HG03039 (cell line): ENCODE measurements around the gene LRP1B.
"Not testable (repeated sequence)": the region's sequence is repeated elsewhere in the genome, so short reads cannot be mapped to it uniquely, and the experiment has no call there.

Experiments used
- ATAC-seq: cut with Tn5 transposase; IDR thresholded peaks from one replicate; pipeline ENCODE4 v1.9.1; 2021; ENCODE audit warnings: mild to moderate bottlenecking, moderate library complexity; ENCODE audit not compliant: unreplicated experiment

LRP1B gene

DNA sequence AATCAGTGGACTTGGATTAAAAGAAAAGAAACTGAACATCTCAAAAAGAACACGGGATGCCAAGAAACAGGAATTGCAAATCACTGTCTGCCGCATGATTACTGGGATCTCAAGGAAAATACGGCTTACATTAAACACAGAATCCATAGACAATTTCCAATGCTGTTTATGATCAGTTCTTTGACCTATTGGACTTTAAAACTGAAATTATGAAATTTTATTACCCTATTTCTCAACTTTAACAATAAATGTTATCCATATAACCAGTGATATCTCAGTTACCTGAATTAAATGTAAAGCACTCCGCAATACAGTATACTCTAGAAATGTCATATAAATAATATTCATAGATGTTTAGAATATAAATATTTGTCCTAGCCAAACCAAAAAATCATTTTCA lies 1793.8 kb downstream of the LRP1B start:
- ATAC-seq = no peak

DNA sequence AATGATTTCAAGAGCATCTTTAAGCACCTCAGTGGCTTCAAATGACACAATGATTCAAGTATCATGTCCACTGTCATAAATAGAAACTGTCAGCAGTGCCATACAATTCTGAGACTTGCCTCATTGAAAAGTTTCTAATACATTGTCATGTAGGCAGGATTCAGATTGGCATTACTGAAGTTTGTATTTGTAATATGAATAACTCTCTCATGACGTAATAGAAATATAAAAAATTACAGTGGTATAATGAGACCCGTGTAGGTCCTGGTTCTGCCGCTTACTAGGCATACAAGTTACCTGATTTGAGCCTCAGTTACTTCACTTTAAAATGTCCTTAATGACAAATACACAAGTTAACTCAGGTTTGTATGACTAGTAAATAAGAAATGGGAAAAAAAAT lies 1814.5 kb downstream of the LRP1B start:
- no peak for ATAC-seq

DNA sequence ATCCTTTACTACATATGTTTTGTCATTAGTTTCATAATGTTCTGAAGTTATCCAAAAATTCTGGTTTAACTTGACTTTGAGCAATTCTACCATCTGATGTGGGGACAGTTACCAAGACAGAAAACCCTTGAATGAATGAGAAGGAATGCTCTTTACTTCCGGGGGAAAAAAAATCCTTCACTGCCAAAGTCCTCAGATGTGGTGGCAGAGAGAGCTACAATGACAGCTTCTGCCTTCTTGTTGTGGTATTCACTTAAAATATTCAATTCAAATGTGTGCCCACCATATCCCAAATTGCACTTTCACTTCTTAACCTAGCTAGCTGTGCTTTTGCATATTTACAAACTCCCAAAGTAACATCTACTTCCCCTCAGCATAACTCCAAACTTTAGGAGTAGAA lies 1818.9 kb downstream of the LRP1B start:
- ATAC-seq = no peak

DNA sequence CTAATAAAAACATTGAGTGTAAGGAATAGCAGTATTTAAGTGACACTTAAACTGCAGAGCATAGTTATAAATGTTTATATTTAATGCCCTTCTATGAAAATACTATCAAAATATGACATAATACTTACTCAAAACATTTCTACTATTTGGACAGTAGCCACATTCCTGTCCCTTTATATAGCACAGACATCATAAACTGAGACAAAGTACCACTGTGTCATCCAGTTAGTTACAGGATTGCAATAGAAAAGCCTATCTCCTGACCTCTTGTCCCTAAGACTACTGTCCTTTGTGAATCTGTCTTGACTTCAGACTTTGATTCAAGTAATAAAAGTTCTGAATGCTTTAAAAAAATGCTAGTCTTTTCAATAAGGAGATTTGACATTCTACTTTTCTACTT lies 1822.1 kb downstream of the LRP1B start:
- ATAC-seq = no peak

DNA sequence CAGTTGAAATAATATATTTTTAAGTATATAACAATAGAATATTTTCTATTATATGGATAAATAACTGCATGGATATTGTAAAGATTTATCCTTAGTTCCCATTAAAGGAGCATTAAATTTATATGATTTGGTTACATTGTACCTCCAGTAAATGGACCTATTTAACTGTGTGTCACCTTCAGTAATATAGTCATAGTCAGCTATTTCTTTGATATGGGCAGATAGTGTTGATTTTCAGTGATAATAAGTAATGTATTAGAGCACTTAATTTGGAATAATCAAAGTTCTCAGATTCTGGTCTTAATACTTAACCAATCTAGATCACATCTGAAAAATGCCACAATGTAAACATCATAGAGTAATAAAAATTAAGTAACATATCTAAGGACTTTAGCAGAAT lies 1823.3 kb downstream of the LRP1B start:
- ATAC-seq = no peak

DNA sequence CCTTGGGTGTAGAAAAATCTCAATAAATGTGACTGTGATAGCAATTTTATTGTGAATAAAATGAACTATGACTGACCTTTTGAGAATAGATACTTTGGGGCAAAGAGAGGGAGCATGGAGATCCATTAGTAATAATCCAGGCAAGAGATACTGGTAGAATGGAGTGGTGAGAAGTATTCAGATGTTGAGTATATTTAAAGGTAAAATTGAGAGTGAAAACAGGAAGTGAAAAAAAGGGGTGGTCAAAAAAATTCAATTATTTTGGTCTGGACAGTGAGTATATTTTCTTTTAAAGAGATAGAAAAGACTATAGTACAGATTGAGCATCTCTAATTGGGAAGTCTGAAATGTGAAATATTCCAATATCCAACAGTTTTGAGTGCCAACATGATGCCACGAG lies 1835.0 kb downstream of the LRP1B start:
- no peak for ATAC-seq

DNA sequence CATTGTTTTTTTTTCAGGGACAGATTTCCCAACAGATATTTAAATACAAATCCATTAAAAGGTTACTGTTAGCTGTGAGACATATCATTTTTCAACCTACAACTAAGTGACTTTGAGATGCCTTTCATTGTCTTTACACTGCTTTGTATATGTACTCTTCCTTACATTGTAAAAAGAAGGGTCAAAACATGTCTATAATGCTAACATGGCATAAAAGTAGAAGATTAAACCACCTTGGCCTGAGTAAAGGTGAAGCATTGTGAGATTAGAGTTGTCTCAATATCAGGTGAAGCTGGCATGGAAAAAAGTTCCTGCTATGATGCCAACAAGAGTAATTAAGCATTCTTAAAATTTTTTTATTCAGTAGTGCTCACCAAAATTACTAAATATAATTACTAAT lies 1842.1 kb downstream of the LRP1B start:
- no peak for ATAC-seq

DNA sequence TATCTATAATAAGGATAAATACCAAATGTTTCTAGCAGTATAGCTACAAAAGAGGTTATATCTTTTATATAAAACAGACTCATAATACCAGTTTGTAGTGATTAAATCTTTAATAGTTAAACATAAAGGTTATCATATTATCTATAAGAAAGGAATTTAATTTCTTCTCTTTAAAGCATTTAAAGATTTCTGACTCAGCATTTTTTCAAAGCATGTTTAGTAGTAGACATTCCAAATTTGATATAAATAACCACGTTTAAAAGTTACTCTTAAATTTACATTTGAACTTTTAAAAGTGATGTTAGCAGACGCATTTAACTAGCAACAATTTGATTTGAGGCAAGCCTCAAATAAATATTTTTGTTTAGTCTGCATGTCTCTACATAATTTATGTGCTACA lies 1842.6 kb downstream of the LRP1B start:
- no peak for ATAC-seq

DNA sequence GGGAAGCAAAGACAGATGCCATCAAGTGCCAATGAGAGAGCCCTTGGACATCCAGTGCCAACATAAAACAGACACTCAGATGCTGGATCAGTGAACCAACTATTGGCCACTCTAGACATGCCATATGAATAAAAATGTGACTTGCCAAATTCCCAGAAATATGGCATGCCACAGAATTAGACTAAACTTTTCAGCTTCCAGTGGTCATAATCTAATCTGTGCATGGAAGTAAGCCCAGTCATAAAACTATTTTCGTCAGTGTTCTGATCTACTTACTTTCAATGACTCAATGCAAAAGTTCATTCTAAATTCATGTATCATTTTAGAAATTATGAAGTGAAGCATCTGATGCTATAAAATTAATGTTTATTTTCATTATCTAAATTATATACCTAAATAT lies 1844.4 kb downstream of the LRP1B start:
- ATAC-seq = no peak

DNA sequence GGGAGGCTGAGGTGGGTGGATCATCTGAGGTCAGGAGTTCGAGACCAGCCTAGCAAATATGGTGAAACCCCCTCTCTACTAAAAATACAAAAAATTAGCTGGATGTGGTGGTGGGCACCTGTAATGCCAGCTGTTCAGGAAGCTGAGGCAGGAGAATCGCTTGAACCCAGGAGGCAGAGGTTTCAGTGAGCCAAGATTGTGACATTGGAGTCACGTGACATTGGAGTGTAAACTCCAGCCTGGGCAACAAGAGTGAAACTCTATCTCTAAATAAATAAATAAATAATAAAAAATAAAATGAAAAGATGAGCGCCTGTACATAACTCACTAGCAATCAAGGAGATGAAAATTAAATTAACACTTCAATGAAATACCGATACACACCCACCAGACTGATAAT lies 1853.5 kb downstream of the LRP1B start:
- ATAC-seq = not testable (repeated sequence)

DNA sequence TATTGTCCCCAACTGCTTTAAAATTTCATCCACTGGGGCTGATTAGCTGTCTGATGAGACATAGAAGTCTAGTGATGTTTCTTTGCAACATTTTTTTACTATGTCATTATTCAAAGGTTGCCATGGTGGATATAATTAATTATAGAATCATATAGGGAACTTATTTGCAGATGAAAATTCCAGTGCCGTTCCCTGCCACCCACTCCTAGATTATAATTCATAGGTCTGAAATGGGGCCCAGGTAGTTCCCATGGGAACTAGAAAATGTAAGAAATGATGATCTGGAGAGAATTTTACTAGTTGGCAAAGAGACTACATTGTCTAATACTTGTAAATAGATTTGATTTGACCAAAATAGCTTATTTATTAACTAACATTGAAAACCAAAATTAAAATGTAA lies 1854.2 kb downstream of the LRP1B start:
- ATAC-seq = no peak

DNA sequence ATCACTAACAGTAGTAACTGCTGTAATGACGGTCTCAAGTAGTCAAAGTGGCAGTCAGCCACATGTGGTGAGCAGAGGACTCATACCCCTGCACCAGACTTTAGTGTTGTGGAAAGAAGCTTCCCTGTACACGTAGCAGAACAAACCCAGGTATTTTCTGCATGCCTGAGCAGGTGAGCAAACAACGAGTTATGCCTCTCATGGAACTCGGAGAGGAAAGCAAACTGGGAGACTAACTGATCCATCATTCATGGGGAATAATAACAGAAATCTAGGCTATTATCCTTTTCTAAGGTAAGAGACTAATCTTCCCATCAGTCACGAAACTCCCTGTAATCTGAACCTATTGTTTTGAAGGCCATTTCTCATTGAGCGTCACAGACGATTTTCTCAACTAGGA lies 1855.4 kb downstream of the LRP1B start:
- no peak for ATAC-seq

DNA sequence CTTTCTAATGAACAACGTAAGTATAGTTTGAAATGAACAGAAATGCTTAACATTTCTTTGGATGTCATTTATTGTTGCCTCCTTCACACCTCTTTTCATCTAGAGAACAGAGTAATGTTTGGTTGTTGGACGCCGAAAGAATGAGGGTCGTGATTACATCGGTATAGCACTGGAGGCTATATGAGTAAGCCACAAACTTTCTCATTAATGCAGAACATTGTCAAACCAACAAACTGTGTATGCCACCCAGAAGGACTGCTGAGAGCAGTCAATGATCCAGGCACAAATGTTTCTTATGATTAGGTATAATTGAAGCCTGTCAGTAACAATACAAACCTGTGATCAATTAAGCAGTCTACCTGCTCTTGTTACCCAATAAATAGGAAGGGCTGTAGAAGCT lies 1855.9 kb downstream of the LRP1B start:
- no peak for ATAC-seq

DNA sequence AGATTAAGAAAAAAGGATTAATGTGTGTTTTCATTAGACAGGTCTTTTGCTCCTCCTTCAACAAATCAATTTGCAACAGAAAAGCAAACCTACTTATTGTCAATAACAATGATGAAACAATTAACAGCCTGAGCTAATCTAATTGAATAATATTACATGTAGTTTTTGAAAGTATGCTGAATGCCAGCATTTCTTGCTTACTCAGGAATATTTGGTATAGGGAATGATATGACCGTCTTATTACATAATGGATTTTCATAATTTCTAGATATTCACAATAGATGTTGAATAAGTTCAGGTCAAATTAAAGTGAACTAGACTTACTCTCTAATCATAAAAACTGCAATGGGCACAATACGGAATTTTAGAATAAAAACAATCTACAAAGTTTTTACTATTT lies 1856.9 kb downstream of the LRP1B start:
- ATAC-seq = no peak

DNA sequence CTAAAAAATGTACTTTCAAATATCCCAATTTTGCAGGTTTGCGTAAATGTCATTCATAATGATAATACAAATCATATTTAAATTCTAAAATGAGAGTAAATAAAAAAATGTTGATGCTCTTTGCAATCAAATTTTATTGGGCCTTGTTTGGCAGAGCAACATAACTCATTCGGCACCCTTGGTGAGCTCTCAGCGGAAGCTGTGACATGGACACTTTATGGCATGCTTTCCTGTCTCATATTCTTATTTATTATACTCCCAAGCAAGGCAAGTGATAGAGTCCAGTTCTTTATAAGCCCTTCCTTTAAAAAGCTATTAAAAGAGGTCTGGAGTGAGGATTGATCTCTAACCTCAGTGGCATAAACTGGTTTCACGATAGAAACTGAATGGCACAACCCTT lies 1857.4 kb downstream of the LRP1B start:
- ATAC-seq = no peak

DNA sequence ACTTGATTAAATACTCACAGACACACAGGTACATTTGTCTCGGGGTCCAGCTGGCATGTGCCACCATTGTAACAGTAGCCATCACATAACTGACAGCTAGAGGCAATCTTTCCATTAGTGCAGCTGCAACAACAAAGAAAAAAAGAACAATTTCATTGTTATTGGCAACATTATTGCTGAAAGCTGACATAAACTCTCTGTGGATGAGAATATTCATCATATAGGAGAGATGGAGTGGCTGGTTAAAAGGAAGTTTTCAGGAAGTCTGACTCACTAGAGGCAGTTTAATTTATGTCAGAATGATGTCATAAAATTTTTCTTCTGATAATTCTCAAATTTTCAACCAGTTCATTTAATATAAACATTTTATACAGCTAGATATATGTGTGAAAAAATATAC lies 1860.6 kb downstream of the LRP1B start:
- no peak for ATAC-seq

DNA sequence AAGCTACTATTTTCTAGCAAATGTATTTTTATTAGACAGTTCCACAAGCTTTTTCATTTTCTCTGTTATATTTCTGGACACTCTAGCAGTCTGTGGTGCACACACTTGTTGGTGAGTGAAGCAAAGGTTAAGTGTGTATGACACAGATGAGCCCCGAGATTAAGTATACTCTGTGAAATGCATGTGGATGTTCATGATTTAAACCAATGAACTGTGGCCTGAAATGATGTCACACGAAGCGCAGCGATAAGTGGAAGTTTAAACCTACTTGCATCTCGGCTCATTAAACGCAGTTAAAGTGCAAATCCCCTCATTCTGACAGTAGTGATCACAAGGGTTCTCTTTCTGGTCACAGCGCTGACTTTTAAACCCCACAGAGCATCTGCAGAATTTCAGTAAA lies 1861.8 kb downstream of the LRP1B start:
- ATAC-seq = no peak

DNA sequence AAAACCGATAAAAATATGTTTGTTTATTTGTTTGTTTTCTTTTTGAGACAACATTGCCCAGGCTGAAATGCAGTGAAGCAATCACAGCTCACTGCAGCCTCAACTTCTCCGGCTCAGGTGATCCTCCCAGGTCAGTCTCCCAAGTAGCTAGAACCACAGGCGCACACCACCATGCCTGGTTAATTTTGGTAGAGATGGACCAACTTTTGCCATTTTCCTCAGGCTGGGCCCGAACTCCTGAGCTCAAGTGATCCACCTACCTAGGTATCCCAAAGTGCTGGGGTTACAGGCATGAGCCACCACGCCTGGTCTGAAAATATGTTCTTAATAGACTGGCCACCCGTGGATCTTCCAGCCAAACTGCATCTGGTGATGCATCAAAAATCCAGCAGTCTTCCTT lies 1867.9 kb downstream of the LRP1B start:
- ATAC-seq = no peak

DNA sequence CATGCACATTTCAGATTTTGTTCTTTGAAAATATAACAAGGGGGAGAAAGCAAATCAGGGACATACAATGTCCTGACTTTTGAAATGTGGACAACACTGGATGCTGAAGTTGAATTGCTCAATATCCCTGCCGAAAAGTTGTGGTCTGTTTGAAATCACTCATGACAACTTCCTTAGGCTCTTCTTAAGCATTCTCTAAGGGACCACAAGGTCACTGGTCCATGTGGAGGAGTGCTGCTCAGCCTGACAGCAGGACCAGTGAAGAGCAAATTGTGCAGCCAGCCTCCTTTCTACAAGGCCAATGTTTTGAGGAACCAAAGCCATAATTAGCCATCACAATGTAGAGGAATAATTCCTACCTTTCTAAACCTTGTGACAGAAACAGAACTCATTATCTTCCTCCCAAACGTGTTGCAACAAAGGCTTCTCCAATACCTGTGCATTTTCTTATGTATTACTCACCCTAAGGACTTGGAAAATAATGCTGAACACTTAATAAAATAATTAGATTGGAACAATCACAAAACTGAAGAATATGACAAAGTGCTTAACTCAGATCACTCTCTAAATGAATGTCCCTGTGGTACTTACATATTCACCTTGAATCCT lies 1873.0 kb downstream of the LRP1B start:
- ATAC-seq = no peak

DNA sequence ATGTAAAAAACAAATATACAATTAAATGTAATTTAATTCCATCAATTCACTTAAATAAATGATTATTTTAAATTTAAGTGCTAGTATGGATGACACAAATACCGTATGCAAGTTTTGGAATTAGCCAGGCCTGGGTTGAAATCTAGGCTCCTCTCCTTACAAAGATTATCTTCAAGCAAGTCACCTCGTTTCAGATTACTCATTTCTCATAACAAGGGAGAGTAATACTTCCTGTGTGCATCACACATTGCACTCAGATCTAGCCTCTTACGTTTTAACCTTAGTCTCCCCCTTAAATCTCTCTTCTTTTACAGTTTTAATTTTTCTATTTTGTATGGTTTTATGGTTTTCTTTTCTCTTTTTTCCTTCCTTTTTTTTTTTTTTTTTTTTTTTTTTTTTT lies 1874.7 kb downstream of the LRP1B start:
- no peak for ATAC-seq

DNA sequence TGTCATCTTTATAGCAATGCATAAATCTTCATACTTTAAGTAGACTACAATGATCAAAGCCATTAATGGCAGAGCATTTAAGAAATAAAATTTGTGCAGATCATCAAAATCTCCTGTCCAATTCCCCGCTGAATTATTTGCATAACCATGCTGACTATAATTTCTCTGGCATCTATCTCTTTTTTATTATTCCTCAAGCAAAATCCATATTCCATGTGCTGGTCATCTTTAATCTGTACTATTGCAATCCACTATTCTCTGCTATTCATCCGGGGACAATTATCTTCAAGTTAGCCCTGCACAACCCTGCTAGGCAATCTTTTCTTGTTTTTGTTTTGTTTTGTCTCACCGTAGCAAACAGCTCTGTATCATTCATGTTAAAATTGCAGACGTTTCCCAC lies 1881.0 kb downstream of the LRP1B start:
- no peak for ATAC-seq

DNA sequence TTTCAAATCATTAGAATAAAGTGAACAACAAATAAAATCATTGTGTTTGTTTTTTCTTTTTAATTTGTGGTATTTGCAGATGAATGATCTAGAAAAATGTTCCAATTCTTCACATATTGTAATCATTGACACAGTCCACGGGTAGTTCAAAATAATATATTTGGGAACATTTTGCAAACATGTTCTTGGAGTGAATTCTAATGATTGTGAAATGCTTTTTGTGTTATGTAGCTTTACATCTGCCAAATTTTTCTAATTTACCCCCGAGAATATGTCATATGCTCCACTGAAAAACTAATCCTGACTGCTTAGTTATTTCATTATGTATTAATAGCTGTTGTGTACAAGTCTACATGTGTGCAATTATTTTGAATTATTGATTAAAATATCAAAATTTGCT lies 1882.2 kb downstream of the LRP1B start:
- ATAC-seq = no peak

DNA sequence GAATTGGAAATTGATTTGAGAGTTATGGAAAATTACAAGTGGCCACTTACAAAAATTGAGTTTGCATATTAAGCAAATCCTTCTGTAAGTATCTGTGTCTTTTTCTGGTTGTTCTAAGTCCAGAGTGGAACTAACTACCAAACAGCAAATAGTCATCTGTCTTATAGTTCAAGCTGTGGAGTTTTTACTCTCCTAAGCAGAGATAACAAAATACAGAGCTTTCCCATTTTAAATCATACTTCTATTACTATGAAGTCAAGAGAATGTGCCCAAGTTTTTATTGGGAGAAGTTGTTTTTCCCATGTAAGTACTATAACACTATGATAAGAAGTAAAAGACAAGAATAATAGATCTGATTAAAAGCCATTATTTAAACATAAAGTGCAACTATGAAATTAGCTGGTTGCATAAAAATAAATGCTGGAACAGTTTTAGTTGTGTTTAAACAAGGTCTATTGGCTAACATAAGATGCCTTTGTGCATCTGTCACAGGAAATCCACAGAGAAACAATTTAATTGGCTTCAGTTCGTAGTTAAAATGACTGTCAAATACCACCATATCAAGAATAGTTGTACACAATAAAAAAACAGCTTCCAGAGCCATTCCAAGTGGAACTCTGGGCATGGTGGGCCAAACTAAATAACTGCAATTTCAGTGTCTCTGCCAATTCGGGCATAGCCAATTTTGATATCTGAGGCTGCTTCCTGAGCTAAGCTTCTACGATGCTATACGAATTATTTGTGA lies 1883.2 kb downstream of the LRP1B start:
- ATAC-seq = no peak
